Measurements from ENCODE around the gene JAM3. TPM values are rescaled to one million over a fixed set of nuclear protein-coding genes. Genes with fewer than 3 reads are reported as not detected.

The JAM3 gene
- total RNA-seq, 1 donor = 57.5 TPM

- H3K4me3 ChIP-seq (ENCODE audit: insufficient read depth, low read length) = no peak overlapping the region
- TF ChIP-seq, protein P1, sequence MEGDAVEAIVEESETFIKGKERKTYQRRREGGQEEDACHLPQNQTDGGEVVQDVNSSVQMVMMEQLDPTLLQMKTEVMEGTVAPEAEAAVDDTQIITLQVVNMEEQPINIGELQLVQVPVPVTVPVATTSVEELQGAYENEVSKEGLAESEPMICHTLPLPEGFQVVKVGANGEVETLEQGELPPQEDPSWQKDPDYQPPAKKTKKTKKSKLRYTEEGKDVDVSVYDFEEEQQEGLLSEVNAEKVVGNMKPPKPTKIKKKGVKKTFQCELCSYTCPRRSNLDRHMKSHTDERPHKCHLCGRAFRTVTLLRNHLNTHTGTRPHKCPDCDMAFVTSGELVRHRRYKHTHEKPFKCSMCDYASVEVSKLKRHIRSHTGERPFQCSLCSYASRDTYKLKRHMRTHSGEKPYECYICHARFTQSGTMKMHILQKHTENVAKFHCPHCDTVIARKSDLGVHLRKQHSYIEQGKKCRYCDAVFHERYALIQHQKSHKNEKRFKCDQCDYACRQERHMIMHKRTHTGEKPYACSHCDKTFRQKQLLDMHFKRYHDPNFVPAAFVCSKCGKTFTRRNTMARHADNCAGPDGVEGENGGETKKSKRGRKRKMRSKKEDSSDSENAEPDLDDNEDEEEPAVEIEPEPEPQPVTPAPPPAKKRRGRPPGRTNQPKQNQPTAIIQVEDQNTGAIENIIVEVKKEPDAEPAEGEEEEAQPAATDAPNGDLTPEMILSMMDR (IDR thresholded peaks at IDR 0.05; ENCODE audit: extremely low read depth, low read depth, low read length) = no peak
- H3K27me3 ChIP-seq (ENCODE audit: insufficient read depth, low read length) = peaks cover 4% of the 10 kb centered on the region
- no peaks in the 10 kb centered on the region for H3K9me3 ChIP-seq (ENCODE audit: low read depth, low read length)
- H3K4me1 ChIP-seq (ENCODE audit: insufficient read depth, low read length) = peaks cover 4% of the 10 kb centered on the region
- H3K79me2 ChIP-seq (ENCODE audit: insufficient read depth, low read length) = no peaks in the 10 kb centered on the region
- H3K27ac ChIP-seq (ENCODE audit: low read depth, low read length) = no peak overlapping the region
- no peaks in the 10 kb centered on the region for H4K20me1 ChIP-seq (ENCODE audit: insufficient read depth, low read length)
- DNase-seq (ENCODE audit: insufficient read length, low spot score, missing footprints) = no peak
- H3K36me3 ChIP-seq (ENCODE audit: insufficient read depth, low read length) = no peaks in the 10 kb centered on the region
- no peak overlapping the region for H2AFZ ChIP-seq (ENCODE audit: low read length)
- no peak overlapping the region for H3K4me2 ChIP-seq (ENCODE audit: insufficient read depth, low read length)
These were observed 46.1 kb upstream of the JAM3 start for GRCh38 chr11:134022748-134023147.

DNA sequence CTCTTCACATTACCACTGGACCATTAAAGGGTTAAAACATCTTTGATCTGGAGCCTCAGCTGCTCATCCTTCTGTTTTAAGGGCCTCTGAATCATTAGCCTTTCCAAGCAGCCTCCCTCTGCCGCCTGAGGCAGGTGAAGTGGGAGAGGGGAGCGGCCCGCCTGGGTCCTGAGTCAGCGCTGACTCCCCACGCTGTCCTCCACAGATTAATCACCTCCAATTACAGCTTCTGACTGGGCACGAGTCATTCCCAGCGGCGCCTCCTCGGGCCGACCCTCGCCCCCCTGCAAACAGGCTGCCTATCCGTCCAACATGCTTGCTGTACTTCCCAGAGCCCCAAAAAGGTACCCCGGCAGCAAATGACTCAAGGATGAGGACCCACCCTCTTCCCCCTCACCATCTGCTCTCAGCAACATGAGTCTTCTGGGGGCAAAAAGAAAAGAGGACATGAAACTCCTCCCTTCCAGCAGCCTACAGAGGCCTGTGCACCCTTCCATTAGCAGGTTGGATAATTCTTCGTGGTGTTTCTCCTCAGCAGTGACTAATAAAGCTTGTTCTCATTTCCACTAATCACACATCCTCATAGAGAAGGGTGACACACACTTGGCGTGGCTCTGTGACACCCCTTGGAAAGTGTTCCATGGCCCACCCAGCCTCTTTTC is 44.3 kb upstream of the JAM3 start:
- H3K79me2 ChIP-seq (ENCODE audit: insufficient read depth, low read length) = no peaks in the 10 kb centered on the region
- H3K4me3 ChIP-seq (ENCODE audit: insufficient read depth, low read length) = no peak overlapping the region
- no peak overlapping the region for H3K4me2 ChIP-seq (ENCODE audit: insufficient read depth, low read length)
- H2AFZ ChIP-seq (ENCODE audit: low read length) = no peak overlapping the region
- H3K27me3 ChIP-seq (ENCODE audit: insufficient read depth, low read length) = peaks cover 14% of the 10 kb centered on the region
- no peak overlapping the region for H3K27ac ChIP-seq (ENCODE audit: low read depth, low read length)
- TF ChIP-seq, protein P1 (IDR thresholded peaks at IDR 0.05; ENCODE audit: extremely low read depth, low read depth, low read length) = no peak
- H3K9me3 ChIP-seq (ENCODE audit: low read depth, low read length) = no peaks in the 10 kb centered on the region
- no peaks in the 10 kb centered on the region for H4K20me1 ChIP-seq (ENCODE audit: insufficient read depth, low read length)
- H3K36me3 ChIP-seq (ENCODE audit: insufficient read depth, low read length) = no peaks in the 10 kb centered on the region
- peak; percentile 90 for DNase-seq (ENCODE audit: insufficient read length, low spot score, missing footprints)
- H3K4me1 ChIP-seq (ENCODE audit: insufficient read depth, low read length) = peaks cover 4% of the 10 kb centered on the region

GRCh38 chr11:134025082-134025429 is 43.8 kb upstream of the JAM3 start:
- no peaks in the 10 kb centered on the region for H3K36me3 ChIP-seq (ENCODE audit: insufficient read depth, low read length)

GRCh38 chr11:134026655-134027343 is 42.1 kb upstream of the JAM3 start:
- no peak for DNase-seq (ENCODE audit: insufficient read length, low spot score, missing footprints)
- no peak overlapping the region for H3K4me3 ChIP-seq (ENCODE audit: insufficient read depth, low read length)

More at GRCh38 chr11:134025082-134025429, 43.8 kb upstream of the JAM3 start:
- H3K4me2 ChIP-seq (ENCODE audit: insufficient read depth, low read length) = no peak overlapping the region
- peaks cover 18% of the 10 kb centered on the region for H3K27me3 ChIP-seq (ENCODE audit: insufficient read depth, low read length)
- no peaks in the 10 kb centered on the region for H3K9me3 ChIP-seq (ENCODE audit: low read depth, low read length)
- DNase-seq (ENCODE audit: insufficient read length, low spot score, missing footprints) = no peak
- no peaks in the 10 kb centered on the region for H4K20me1 ChIP-seq (ENCODE audit: insufficient read depth, low read length)
- H3K79me2 ChIP-seq (ENCODE audit: insufficient read depth, low read length) = no peaks in the 10 kb centered on the region
- no peak overlapping the region for H2AFZ ChIP-seq (ENCODE audit: low read length)
- peaks cover 4% of the 10 kb centered on the region for H3K4me1 ChIP-seq (ENCODE audit: insufficient read depth, low read length)
- H3K27ac ChIP-seq (ENCODE audit: low read depth, low read length) = no peak overlapping the region
- no peak overlapping the region for H3K4me3 ChIP-seq (ENCODE audit: insufficient read depth, low read length)
- TF ChIP-seq, protein P1 (IDR thresholded peaks at IDR 0.05; ENCODE audit: extremely low read depth, low read depth, low read length) = no peak

More at GRCh38 chr11:134026655-134027343, 42.1 kb upstream of the JAM3 start:
- Histone ChIP-seq H3K27me3 (ENCODE audit: insufficient read depth, low read length) (peaks cover 34% of the 10 kb centered on the region), H3K4me2 (ENCODE audit: insufficient read depth, low read length) (no peak overlapping the region), H3K27ac (ENCODE audit: low read depth, low read length) (no peak overlapping the region), H4K20me1 (ENCODE audit: insufficient read depth, low read length) (no peaks in the 10 kb centered on the region), H2AFZ (ENCODE audit: low read length) (no peak overlapping the region), H3K36me3 (ENCODE audit: insufficient read depth, low read length) (no peaks in the 10 kb centered on the region), H3K9me3 (ENCODE audit: low read depth, low read length) (no peaks in the 10 kb centered on the region), H3K4me1 (ENCODE audit: insufficient read depth, low read length) (peaks cover 4% of the 10 kb centered on the region), H3K79me2 (ENCODE audit: insufficient read depth, low read length) (no peaks in the 10 kb centered on the region)
- TF ChIP-seq, protein P1 (IDR thresholded peaks at IDR 0.05; ENCODE audit: extremely low read depth, low read depth, low read length) = no peak

Measured in osteoblast (primary cell).